ENCODE results near the gene RELN. TPM values are rescaled to one million over a fixed set of nuclear protein-coding genes. Genes with fewer than 3 reads are reported as not detected.

RELN gene
- polyA plus RNA-seq, 1 donor (not counting 4 experiments of a cell fraction or from before 2014, with no cell fraction given): not detected

DNA sequence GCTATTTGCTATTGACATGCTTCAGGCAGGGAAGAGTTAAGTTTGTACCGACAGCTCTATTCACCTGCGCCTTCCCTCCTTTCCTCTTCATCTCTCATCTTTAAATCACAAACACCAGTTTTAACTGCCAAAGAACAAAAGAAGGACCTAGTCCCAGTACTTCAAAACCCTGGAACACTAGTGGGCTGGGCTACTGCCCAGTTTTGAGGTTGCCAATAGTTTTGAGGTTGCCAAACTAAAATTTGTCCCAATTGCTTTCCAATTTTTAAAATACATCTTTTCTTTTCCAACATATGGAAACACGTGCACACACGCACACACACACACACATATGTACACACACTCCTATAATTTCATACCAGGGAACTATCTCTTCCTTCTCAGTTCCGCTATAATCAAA, 412.8 kb downstream of the RELN start:
- no peaks in the 10 kb centered on the region for H3K4me1 ChIP-seq (ENCODE audit: control insufficient read depth, extremely low read depth, insufficient read depth, low read length)
- DNase-seq (ENCODE audit: low read depth, low spot score) (no peak), FAIRE-seq (no peak)
- TF ChIP-seq CTCF (optimal IDR thresholded peaks at IDR 0.05 in 1 of 3, IDR thresholded peaks at IDR 0.05 in 1 of 3, conservative IDR thresholded peaks at IDR 0.05 in 1 of 3; ENCODE audit: extremely low read depth in 1 of 3, insufficient read depth in 2 of 3, low read length in 3 of 3) (no peak), EZH2 (IDR thresholded peaks at IDR 0.05; ENCODE audit: low read length) (no peak)
- dilution Hi-C loops (cut with MboI; ENCODE audit: extremely low pct_ligation_motif_present, low sequenced_read_pairs): no loop called here
- H3K9me1 ChIP-seq (ENCODE audit: control insufficient read depth, extremely low read depth, insufficient read depth, low read length): no peaks in the 10 kb centered on the region
- H3K36me3 ChIP-seq (ENCODE audit: control insufficient read depth in 2 of 2, extremely low read depth in 1 of 2, insufficient read depth in 2 of 2, low read length in 2 of 2): no peaks in the 10 kb centered on the region
- H3K27me3 ChIP-seq (ENCODE audit: control insufficient read depth, extremely low read depth, insufficient read depth, low read length): no peaks in the 10 kb centered on the region
- H3K9ac ChIP-seq (ENCODE audit: control insufficient read depth, extremely low read depth, insufficient read depth, low read length): no peak overlapping the region
- H3K27ac ChIP-seq (ENCODE audit: control insufficient read depth, insufficient read depth, low read length): no peak overlapping the region
- no peak overlapping the region for H3K4me2 ChIP-seq (ENCODE audit: control insufficient read depth, extremely low read depth, insufficient read depth, low read depth, low read length)
- no peaks in the 10 kb centered on the region for H3K79me2 ChIP-seq (ENCODE audit: control insufficient read depth, insufficient read depth, low read length)
- no peak overlapping the region for H2AFZ ChIP-seq (ENCODE audit: control insufficient read depth, low read length)
- no peaks in the 10 kb centered on the region for H3K9me3 ChIP-seq (ENCODE audit: control insufficient read depth, low read depth, low read length)
- H4K20me1 ChIP-seq (ENCODE audit: control insufficient read depth, extremely low read depth, insufficient read depth, low read length): no peaks in the 10 kb centered on the region
- no peak overlapping the region for H3K4me3 ChIP-seq (ENCODE audit: control insufficient read depth in 2 of 3, extremely low read depth in 1 of 3, insufficient read depth in 2 of 3, low read depth in 1 of 3, low read length in 3 of 3)

- dilution Hi-C loops (cut with MboI; ENCODE audit: extremely low pct_ligation_motif_present, low sequenced_read_pairs): loop anchor here (25.0 kb wide), 1 partner anchor 188 kb away; no protein-coding TSS in a partner anchor
- H3K79me2 ChIP-seq (ENCODE audit: control insufficient read depth, insufficient read depth, low read length): no peaks in the 10 kb centered on the region
- no peaks in the 10 kb centered on the region for H3K9me3 ChIP-seq (ENCODE audit: control insufficient read depth, low read depth, low read length)
- no peaks in the 10 kb centered on the region for H4K20me1 ChIP-seq (ENCODE audit: control insufficient read depth, extremely low read depth, insufficient read depth, low read length)
- DNase-seq (ENCODE audit: low read depth, low spot score) (no peak), FAIRE-seq (no peak)
- H3K9me1 ChIP-seq (ENCODE audit: control insufficient read depth, extremely low read depth, insufficient read depth, low read length): no peaks in the 10 kb centered on the region
- no peak overlapping the region for H3K9ac ChIP-seq (ENCODE audit: control insufficient read depth, extremely low read depth, insufficient read depth, low read length)
- no peak overlapping the region for H2AFZ ChIP-seq (ENCODE audit: control insufficient read depth, low read length)
- no peaks in the 10 kb centered on the region for H3K36me3 ChIP-seq (ENCODE audit: control insufficient read depth in 2 of 2, extremely low read depth in 1 of 2, insufficient read depth in 2 of 2, low read length in 2 of 2)
- no peak overlapping the region for H3K4me3 ChIP-seq (ENCODE audit: control insufficient read depth in 2 of 3, extremely low read depth in 1 of 3, insufficient read depth in 2 of 3, low read depth in 1 of 3, low read length in 3 of 3)
- no peaks in the 10 kb centered on the region for H3K4me1 ChIP-seq (ENCODE audit: control insufficient read depth, extremely low read depth, insufficient read depth, low read length)
- TF ChIP-seq EZH2 (IDR thresholded peaks at IDR 0.05; ENCODE audit: low read length) (no peak), CTCF (optimal IDR thresholded peaks at IDR 0.05 in 1 of 3, IDR thresholded peaks at IDR 0.05 in 1 of 3, conservative IDR thresholded peaks at IDR 0.05 in 1 of 3; ENCODE audit: extremely low read depth in 1 of 3, insufficient read depth in 2 of 3, low read length in 3 of 3) (no peak)
- no peaks in the 10 kb centered on the region for H3K27me3 ChIP-seq (ENCODE audit: control insufficient read depth, extremely low read depth, insufficient read depth, low read length)
- no peak overlapping the region for H3K27ac ChIP-seq (ENCODE audit: control insufficient read depth, insufficient read depth, low read length)
- no peak overlapping the region for H3K4me2 ChIP-seq (ENCODE audit: control insufficient read depth, extremely low read depth, insufficient read depth, low read depth, low read length)
Measured at GRCh38 chr7:103574576-103574975, 414.9 kb downstream of the RELN start.

All from keratinocyte (primary cell).